Retina (tissue), 1 donor: ENCODE measurements around the gene RNF13.

ENCODE experiments used
- DNase-seq: peaks from one replicate; pipeline ENCODE4 v3.0.0-alpha.2; 2016

Gene RNF13, protein sequence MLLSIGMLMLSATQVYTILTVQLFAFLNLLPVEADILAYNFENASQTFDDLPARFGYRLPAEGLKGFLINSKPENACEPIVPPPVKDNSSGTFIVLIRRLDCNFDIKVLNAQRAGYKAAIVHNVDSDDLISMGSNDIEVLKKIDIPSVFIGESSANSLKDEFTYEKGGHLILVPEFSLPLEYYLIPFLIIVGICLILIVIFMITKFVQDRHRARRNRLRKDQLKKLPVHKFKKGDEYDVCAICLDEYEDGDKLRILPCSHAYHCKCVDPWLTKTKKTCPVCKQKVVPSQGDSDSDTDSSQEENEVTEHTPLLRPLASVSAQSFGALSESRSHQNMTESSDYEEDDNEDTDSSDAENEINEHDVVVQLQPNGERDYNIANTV

GRCh38 chr3:149812606-149813366 is at the start of gene RNF13:
TSS of gene RNF13 (plus strand) at chr3:149813215. CDS start at chr3:149846027, 32,812 bp downstream.
- DNase-seq: peak; percentile 98

DNA sequence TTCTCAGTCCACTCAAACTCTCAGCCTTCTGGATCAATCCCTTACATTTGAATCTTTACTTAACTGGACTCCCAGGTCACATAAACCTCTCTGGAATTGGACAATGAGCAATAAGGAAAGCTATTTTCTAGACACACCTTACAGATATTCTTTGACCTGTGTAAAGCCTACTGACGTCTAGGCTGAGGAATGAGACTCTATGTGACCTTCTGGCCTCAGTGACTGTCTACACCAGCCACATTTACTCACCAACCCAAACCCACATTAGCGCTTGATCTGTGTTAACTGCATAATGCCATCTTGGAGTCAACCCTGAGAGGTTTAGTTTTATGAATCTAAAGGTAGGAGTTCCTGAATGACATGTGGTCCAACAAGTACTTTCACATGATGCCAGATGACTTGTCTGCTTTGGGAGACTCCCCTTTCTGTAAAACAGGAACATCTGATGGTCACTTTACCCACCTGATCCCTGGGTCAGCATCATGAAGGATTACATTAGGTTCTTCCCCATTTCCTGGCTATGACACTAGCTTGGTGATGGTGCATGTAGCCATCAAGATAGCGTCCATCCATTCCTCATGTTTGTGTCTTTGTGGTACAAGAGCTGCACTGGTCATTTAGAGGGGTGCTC is 49.3 kb upstream of the RNF13 start:
- DNase-seq: no peak

GRCh38 chr3:149764302-149764701 is 48.7 kb upstream of the RNF13 start:
- DNase-seq: no peak

DNA sequence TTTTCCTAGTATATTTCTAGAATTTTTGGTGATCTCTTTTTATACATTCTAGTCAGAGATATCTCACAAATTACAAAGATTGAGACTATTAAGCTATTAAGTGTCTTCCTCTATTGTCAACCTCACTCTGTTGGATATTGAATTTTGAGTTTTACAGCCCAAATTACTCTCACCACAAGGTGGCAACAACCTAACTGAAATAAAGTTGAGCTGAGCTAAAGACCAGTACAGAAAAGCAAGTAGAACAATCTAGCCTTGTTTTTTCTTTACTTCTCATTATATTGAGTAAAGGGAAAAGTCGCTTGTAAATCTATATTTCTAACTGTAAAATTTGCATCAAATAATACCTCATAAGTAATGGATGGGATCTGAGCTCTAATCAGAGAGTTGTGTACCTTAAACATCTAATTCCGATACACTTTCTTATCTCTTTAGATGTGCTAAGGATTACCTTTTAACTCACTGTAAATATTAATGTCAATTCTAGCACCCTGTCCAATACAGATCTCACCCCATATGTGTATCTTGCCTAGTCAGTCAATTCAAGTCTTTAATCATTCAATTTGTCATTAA is 47.2 kb upstream of the RNF13 start:
- no peak for DNase-seq

GRCh38 chr3:149767720-149768119 is 45.3 kb upstream of the RNF13 start:
- no peak for DNase-seq

GRCh38 chr3:149768704-149769103 is 44.3 kb upstream of the RNF13 start:
- DNase-seq: no peak

GRCh38 chr3:149770246-149770645 is 42.8 kb upstream of the RNF13 start:
- DNase-seq: no peak

GRCh38 chr3:149771652-149772271 is 41.3 kb upstream of the RNF13 start:
- peak; percentile 47 for DNase-seq

DNA sequence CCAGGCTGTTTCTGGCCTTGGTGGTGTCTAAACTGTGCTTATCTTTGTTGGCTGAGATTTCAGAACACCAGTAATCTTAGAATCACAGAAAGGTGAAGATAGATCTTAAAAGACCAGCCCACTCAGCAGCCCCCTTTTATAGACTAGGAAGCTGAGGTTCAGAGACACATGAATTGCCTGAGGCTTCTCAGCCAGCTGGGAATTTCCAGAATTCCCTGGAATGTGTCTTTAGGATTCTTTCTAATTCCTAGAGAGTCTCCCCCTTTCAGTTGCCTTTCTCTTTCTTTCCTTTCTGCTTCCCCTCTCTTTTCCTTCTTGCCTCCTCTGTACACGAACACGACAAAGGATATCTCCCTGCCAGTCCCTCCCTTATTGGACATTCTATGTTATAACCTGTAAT is 40.2 kb upstream of the RNF13 start:
- DNase-seq: no peak

DNA sequence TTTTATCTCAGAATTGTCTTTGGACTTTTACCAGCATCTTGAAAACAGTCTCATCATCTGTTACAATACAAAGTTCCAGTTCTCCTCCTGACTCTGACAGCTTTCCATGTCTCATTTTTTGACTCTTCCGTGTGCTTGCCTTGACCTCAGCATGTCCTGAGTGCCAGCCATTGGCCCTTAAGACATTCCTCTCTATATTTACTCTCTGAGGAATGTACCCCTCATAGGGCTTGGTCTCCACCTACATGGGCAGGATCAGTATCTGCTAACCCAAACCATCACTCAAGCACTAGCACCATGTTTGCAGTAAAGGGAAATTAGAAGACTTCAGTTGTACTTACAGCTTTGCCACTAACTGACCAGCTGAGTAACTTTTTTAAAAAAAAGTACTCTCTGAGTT is 36.8 kb upstream of the RNF13 start:
- DNase-seq: no peak

- no peak for DNase-seq
Observed at GRCh38 chr3:149777414-149778214, 35.4 kb upstream of the RNF13 start.

DNA sequence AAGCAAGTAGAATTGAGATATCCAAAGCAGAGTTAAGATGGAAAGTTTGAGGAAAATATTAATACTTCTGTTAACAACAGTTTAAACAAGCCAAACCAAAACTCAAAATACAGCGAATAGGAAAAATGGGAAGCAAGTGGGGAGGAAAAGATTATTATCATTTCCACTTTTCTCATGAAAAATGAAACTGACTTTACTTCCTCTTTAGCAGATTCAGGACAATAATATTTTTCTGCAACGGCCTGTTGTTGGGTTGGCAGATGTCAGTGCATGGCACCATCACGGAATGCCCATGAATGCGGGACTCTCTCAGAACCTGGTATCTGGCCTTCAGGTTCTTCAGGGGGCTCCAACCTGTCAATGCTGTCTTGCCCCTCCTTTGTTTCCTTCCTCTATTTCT is 31.8 kb upstream of the RNF13 start:
- no peak for DNase-seq

DNA sequence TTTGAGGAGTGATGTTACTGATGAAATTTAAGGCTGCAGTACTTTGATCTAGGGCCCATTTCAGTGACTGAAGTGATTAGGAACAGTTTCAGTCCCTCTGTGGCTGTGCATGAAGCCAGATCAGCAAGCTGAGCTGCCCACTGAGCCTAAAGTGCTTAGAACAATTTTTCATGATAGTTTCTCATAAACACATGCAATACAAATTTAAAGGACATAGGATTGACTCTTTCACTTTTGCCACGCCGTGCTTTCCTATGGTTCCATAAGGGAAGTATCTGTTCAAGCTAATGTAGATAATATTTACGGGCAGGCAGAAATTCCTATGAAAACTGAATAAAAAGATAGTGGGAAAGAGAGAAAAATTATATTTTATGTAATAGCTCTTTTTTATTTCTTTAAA is 31.3 kb upstream of the RNF13 start:
- DNase-seq: no peak

DNA sequence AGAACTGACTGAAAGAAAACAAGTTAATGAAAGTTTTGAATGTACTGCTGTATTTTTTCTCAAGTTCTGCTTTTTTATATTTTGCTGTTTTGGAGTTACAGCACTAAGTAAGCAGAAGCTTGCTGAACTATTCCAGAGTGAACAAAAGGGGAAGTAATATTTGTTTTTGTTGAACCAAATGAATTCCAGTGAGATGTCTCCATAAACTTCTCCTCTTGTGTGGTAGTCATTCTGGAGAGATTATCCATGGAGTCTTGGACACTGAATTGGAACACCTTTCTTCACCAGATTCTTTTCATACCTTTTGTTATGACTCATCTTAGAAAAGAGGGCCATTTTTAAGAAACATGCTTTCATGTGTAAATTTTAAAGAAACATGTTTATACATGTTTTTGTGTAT is 29.4 kb upstream of the RNF13 start:
- DNase-seq: no peak

- DNase-seq: no peak
Observed at GRCh38 chr3:149784064-149784704, 28.8 kb upstream of the RNF13 start.

- DNase-seq: no peak
Observed at GRCh38 chr3:149790268-149790667, 22.7 kb upstream of the RNF13 start.

- DNase-seq: no peak
Observed at GRCh38 chr3:149790698-149791097, 22.3 kb upstream of the RNF13 start.

DNA sequence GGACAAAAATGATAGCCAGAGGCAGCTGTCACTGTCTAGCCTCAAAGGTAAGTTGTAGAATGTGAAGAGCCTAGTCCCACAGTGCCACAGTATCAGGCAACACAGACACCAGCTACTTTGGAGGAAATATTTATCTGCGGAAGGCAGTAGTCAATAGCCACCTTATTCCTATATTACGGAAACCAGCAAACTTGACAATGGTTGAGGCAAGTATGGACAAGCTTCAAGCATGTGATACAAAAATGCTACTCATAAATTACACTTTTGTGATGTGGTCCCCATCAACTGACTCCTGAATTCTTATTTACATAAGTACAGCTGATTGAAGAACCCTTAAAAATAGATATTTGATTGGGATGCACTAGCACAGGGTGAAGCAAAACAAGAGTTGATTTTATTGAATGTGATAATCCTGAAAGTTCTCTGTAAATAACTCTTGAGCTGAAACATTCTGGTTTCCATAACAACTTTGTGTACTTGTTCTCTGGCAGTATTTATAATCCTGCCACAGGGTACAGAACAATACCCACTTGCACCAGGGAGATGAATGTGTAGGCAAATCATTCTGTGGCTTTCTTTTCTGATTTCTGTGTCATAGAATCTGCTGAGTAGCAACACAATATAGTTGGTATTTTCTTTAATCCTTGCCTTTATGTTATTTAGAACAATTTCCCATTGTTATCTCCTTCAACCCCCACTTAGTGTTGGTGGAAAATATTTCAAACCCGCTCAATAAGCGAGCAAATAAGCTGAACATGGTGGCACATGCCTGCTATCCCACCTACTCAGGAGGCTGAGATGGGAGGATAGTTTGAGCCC is 20.4 kb upstream of the RNF13 start, which contains the start of gene ANKUB1:
Gene ANKUB1 (minus strand): TSS at position 103 of the 819 bp plus-strand sequence. CDS start 188 bp downstream, outside the sequence.
- no peak for DNase-seq

DNA sequence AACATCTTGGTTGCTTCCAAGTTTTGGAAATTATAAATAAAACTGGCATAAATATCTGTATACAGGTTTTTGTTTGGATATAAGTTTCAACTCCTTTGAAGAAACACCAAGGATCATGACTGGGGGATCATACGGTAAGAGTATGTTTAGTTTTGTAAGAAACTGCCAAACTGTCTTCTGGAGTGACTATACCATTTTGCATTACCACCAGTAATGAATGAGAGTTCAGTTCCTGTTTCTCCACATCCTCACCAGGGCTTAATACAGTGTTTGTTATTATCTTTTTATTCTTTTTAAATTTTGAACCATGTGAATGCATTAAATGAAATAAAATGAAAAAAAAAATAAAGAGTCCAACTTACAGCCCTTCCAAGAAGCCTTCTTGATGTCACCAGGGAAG is 17.0 kb upstream of the RNF13 start:
- DNase-seq: no peak

GRCh38 chr3:149800693-149801092 is 12.3 kb upstream of the RNF13 start:
- no peak for DNase-seq

- DNase-seq: no peak
Observed at GRCh38 chr3:149801195-149801594, 11.8 kb upstream of the RNF13 start.
